HG02943 (cell line): ENCODE data around the gene NUP210L.
"Not testable (repeated sequence)": the region's sequence is repeated elsewhere in the genome, so short reads cannot be mapped to it uniquely, and the experiment has no call there.

Experiments
- ATAC-seq: cut with Tn5 transposase; IDR thresholded peaks from one replicate; pipeline ENCODE4 v1.9.1; 2021; ENCODE audit warnings: mild to moderate bottlenecking, low read depth, moderate library complexity; ENCODE audit not compliant: unreplicated experiment

The NUP210L gene

DNA sequence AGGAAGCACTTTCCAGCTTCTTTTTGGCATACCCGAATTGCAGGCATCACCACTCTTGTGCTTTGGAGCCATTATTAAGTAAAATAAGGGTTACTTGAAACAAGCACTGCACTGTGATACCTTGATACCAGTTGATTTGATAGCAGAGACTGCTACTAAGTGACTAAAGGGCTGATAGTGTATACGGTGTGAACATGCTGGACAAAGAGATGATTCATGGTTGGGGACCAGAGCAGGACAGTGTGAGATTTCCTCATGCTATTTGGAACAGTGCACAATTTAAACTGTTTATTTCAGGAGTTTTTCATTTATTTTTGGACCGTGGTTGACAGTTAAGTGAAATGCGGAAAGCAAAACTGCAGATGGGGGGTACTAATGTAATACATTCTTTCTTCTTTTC is 154.5 kb downstream of the NUP210L start:
- no peak for ATAC-seq

DNA sequence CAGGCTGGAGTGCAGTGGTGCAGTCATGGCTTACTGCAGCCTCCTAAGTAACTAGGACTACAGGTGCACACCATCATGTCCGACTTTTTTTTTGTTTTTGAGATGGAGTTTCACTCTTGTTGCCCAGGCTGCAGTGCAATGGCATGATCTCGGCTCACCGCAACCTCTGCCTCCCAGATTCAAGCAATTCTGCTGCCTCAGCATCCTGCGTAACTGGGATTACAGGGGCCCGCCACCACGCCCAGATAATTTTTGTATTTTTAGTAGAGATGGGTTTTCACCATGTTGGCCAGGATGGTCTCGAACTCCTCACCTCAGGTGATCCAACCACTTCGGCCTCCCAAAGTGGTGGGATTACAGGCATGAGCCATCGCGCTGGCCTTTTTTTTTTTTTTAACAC is 158.0 kb downstream of the NUP210L start:
- not testable (repeated sequence) for ATAC-seq

DNA sequence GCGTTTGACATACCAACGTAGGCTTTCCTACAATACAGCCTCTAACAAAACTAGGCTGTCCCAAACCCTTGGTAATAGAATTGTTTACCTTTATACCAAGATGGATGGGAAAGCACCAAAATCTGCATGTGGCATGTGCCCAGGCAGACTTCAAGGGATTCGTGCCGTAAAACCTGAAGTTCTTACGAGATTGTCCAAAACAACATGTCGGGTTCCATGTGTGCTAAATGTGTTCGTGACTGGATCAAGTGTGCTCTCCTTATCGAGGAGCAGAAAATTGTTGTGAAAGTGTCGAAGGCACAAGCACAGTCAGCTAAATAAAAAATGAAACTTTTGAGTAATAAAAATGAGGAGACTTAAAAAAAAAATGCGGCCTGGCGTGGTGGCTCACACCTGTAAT is 159.2 kb downstream of the NUP210L start:
- no peak for ATAC-seq

DNA sequence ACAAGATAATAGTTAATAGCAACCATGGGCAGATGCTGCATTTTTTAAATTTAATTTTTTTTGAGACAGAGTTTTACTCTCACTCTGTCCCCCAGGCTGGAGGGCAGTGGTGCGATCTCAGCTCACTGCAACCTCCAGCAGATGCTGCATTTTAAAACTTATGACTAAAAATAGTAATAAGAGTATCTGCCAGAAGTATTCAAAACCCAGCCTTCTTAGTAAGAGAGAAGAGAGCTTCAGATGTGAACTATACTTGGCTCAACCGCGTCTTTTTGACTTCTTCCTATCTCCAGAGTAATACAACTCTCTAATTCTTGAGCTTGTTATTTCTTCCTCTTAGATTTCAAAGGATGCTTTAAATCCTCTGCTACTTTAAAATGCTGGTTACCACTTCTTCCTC is 159.7 kb downstream of the NUP210L start:
- ATAC-seq, result no peak

DNA sequence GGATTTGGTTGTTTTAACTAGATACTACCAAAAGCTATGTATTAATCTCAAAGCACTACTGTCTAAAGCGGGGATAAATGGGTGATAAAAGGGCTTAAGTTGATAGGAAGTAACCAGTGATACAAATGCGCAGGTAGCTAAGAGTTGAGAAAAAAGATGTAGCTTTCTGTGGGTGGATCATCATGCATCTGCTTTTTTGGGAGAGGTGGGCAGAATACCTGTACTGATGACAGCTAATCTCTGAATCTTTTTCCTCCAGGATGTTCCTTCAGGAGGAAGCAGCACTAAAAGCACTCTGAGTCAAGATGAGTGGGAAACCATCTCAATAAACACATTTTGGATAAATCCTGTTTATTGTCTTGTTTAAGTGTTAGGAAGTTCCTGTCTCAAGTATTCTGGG is 163.1 kb downstream of the NUP210L start:
- no peak for ATAC-seq

DNA sequence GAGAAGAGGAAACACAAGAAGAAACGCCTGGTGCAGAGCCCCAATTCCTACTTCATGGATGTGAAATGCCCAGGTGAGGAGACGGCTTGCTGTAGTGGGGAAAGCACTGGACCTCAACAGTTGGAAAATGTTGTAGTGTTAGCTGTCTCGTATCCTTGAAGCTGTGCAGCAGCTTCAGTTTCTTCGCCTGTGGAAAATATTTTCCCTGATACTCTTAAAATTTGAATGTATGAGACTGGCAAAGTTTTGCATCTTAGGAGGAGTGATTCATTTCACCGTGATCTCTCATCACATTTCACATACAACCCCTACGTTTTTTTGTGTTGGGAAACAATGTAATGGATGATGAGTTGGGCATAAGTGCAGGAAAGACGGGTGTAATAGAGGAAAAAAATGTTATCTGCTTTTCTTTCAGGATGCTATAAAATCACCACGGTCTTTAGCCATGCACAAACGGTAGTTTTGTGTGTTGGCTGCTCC is 163.7 kb downstream of the NUP210L start:
- ATAC-seq, result no peak

DNA sequence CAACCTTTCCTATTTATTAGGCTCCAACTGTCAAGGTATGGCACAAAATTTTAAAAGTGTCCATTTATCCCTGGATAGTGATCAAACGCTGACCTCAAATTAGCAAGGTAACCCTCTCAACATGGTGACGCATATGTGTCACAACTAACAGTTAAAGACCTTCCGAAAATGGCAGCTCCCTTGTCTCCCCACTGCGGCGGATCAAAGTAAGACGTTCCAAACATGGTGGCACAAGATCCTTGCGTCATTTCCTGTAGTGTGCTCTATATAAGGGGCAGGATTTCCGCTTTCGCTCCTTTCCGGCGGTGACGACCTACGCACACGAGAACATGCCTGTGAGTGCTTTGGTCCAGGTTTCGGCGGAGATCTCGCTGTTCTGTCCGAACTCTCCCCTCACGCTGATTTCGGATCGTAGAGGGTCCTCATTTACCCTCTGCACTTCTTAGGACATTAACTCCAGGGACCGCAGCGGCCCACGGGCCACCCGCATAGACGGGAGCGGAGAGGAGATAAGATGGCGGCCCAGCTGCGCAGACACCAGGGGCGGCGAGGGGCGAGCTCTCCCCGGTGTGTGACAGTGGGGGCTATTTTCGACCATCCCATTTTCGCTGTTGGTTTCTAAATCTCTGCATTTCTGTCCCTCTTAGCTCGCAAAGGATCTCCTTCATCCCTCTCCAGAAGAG is 164.3 kb downstream of the NUP210L start, which contains the start of gene RPS27:
TSS of gene RPS27 (plus strand) at position 295 of the 683 bp plus-strand sequence. CDS start at position 330, 35 bp downstream.
- peak; percentile 59 for ATAC-seq

DNA sequence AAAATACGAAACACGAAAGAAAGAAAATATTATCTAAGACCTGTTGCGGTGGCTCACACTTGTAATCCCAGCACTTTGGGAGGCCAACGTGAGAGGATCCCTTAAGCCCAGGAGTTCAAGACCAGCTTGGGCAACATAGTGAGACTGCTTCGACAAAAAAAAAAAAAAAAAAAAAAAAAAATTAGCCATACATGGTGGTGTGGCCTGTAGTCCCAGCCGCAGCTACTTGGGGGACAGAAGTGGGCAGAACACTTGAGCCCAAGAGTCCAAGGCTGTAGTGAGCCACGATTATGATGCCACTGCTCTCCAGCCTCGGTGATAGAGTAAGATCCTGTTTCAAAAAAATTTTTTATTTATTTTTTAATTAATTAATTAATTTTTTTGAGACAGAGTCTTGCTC is 167.3 kb downstream of the NUP210L start:
- ATAC-seq, result no peak

DNA sequence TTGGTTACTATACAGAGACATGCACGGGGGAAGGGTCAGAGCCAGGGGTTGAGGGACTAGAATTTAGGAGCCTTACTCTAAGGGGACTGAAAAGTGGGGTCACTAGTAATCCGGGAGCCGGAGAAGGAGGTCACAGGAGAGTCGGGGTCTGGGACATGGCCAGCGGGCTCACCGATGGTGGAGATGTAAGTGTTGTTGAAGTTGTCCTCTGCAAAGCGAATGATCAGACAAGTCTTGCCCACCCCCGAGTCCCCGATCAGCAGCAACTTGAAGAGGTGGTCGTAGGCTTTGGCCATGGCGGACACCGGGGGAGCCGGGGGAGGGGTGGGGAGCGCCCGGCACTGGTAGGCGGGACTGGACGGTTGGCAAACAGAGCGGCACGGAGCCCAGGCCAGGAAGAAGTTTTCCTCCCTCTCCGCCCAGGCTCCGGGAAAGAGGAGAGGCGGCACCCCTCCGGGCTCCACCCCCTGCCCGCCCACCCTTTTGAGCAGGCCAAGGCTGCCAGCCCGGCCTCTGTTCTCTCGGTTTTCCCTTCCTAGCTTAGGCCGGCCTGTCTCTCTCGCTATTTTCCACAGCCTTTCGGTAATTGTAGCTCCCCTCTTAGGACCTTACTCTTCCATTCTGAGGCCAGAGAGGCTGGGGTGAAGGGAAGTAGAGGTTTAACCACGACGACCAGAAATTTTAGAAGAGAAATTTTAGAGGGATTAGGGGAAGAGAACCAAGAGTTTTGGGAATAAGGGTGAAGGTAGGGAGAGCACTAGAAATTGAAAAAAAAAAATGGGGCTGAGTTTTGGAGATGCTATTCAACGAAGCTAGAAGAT is 168.7 kb downstream of the NUP210L start, which contains the start of gene RAB13:
TSS of gene RAB13 (minus strand) at position 399 of the 821 bp plus-strand sequence. CDS start at position 296, 103 bp downstream.
- ATAC-seq, result no peak

DNA sequence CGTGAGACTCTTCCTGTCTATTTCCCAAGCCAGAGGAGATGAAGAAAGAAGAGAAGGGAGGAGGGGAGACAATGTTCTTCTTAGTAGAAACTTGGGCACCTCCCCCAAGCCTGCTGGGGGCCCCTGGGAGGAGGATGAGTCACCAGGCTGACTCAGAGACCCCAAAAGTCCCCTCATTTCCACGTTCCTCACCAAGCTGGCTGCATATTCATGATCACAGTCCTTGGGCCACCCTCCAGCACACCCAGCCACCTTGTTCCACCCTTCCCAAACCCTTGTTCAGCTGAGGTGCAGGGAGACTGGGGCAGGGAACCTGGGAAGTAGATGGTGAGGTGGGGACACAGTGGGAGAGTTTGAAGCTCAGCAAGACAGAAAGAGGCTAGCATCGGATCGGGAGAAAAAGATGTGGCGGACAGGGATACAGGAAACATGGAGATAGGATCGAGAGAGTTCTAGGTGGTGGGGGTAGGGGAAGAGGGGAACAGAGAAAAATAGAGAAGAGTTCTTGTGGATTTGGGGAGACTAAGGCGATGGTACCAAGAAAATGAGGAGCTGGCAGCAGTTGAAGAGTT is 169.4 kb downstream of the NUP210L start:
- no peak for ATAC-seq

DNA sequence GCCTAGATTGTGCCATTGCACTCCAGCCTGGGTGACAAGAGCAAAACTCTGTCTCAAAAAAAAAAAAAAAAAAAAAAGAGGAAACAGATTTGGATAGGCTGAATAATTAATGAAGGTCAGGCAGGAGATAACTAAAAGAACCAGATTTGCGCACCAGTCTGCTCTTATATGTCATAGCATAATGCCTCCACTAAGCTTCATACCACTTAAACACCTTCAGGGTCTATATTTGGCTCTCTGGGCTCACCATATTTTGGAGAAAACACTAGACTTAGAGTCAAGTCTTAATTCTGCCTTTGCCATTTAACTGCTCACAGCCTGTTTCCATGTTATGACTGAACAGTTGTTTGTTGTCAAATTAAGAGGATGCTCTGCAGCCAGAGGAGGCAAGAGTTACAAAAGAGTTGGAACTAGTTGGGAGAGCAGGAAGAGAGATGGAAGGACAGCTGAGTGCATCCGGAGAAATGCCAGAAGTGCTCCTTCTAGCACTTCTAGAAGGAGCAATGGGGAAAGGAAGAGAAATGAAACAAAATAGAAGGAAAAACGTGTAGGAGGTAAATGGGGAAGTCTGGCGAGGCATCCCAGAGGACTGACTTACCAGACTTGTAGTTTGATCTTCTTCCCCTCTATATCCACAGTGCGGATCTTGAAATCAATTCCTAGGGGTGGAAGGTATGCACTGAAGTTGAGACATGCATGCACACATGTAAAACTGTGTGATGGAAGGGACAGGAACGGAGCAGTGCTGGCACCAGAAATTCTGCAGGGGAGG is 170.6 kb downstream of the NUP210L start:
- ATAC-seq, result no peak

DNA sequence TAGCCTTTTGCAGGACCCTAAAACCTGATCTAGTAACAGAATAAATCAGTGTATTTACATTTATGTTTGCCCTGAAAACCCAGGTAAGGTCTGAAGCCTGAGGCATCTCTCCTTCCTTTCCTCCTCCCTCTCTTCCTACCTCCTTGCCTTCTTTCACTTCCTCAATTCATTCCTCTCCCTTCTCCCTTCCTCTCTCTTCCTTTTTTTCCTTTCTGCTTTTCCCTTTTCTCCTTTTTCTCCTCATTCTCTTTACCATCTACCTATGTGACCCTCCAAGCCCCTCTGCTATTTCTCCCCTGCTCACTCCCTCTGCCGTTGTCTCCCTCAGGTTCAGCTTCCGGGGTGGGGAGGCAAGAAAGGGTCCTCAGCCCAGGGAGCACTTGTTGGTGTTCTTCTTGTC is 173.1 kb downstream of the NUP210L start:
- not testable (repeated sequence) for ATAC-seq

DNA sequence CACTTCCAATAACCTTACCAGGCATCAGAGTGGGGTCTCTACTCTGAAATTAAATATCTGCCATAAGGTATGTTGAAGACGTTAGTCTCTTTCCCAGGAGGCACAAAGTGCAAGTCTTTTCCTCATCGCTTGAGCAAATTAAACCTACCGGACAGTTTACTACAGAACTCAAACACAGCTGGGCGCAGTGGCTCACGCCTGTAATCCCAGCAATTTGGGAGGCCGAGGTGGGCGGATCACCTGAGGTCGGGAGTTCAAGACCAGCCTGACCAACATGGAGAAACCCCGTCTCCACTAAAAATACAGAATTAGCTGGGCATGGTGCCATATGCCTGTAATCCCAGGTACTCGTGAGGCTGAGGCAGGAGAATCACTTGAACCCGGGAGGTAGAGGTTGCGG is 175.8 kb downstream of the NUP210L start:
- ATAC-seq, result not testable (repeated sequence)

DNA sequence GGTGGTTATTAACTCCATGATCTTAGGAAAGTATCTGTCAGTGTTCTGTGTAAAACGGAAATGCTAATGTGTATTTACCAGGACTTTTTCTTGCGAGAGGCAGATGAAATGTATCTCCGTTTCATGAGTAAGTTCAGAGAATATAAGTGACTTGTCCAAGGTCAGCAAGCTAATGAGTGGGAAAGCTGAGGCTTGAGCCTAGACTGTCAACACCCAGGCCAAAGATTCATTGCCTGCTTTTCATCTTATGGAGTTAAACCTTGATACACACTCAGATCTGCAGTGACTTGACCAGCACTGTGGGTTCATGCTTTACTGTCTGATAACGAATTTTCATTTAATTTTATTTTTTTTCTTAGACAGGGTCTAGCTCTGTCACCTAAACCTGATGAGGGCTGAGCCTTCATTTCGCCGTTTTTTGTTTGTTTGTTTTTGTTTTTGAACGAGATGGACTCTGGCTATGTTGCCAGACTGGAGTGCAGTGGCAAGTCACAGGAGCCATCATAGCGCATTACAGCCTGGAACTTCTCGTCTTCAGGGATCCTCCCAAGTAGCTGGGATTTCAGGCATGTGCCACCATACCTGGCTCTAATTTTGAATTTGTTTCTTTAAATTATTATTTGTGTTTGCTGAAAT is 176.5 kb downstream of the NUP210L start:
- ATAC-seq, result no peak

DNA sequence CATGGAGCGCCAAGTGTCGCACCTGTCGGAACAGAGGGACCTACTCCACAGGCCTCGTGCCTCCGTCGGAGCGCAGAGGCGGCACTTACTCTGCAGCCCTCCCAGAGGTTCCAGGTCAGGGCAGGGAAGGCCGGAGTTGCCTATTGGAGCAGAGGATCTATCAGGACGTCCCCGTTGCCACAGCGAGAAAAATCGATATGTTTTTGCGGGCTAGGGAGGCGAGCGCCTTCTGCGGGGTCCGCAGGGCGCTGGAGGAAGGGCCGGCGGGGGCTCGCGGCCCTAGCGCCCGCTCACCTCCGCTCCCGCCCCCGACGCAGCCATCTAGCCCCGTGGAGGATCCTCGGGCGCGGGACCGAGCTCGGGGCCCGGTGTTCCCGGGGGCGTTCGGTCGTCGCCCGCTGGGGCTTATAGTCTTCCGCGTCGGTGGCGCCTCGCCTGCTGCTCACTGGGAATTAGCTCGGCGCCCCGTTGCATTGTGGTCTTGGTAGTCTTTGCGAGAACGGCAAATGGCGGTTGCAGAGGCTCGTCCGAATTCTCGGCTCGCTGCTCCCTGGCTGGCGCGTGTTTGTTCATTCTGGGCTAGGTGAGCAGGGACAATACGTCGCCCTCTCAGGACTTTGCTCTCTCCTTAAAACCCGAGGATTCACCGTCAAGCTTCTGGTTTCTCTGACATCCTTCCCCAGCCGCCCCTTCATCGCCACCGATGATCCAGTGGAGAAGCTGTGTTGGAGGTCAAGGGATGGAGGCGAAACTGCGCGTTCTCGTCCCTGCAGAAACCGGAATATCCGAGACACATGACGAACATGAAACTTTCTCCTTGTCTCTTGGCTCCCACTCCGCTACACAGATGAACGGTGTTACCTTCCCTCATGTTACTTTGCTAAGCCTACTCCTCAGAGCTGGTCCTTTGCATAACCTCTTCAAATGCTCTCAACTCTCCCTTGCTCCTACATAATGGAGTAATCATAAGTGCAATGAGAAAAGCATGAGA is 177.3 kb downstream of the NUP210L start, which contains the start of gene JTB:
TSS of gene JTB (minus strand) at position 425 of the 991 bp plus-strand sequence. CDS start at position 3, 422 bp downstream.
- peak; percentile 58 for ATAC-seq

DNA sequence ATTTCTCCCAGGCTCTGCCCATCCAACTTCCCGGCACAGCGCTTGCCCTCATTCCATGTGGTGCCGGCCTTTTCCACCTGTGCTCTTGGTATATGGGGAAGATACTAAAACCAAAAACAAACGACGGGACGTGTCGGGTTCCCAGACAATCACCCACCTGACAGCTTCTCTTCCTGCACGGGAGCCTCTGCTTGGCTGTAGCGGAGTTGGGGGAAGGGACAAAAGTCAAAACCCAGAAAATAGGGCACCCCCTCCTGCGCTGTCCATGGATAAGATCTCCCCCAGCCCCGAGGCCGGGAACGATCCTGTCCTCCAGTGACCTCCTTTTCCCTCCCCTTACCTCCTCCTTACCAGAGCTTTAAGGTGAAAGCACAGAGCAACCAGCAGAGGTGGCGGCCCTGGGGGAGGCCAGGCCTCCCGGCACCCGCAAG is 178.0 kb downstream of the NUP210L start:
- ATAC-seq, result no peak

DNA sequence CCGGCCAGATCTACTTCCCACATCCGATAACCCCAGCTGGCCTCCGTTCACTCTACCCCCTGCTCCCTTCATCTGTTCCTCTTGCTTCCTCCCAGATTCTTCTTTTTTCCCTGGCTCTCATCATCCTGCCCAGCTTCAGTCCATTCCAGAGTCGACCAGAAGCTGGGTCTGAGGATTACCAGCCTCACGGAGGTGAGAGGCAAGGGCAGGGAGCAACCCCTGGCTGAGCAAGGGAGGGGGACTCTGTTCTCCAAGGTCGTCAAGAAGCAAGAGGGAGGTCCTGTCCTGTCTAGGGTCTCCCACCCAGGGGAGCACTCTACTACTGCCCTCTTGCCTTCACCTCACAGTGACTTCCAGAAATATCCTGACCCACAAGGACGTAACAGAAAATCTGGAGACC is 181.3 kb downstream of the NUP210L start:
- ATAC-seq, result no peak

DNA sequence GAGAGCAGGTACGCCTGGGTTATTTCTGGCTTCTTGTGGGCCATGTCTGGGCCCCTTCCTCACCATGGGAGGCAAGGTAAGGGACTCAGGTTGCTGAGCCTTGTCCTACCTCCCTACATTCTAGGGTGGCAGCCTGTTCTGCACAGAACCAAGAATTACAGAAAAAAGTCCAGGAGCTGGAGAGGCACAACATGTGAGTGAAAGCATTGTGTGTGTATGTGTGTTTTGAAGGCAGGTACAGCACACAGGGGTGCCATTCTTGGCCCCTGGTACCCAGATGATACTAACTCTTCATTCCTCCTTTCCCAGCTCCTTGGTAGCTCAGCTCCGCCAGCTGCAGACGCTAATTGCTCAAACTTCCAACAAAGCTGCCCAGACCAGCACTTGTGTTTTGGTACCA is 181.8 kb downstream of the NUP210L start:
- no peak for ATAC-seq

DNA sequence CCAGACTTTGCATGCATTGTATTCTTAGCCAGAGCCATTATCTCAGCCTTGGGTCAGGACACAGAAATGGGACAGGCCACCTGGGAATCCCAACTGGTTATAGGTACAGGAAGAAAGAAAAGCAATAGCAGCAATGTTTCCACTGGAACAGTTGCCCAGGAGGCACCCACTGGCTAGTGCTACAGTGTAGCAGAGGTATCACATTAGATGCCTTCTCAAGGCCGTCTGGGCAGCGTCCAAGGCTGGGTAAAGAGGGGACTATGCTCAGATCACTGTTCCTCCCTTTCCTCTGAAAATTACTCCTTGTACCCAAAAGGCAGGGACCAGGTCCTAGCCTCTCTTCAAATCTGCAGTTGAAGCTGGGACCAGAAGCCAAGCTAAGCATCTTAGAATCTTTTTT is 184.5 kb downstream of the NUP210L start:
- no peak for ATAC-seq
